Fibroblast of skin of right quadriceps (primary cell): Measurements from ENCODE around the gene MYO5A.
A peak's percentile ranks its signal among the peaks of the same experiment; 100 is the strongest.
"Not testable (repeated sequence)": the region's sequence is repeated elsewhere in the genome, so short reads cannot be mapped to it uniquely, and the experiment has no call there.

ENCODE experiments used
- DNase-seq: peaks from one replicate; pipeline ENCODE4 v3.0.0-alpha.2; 2013

The MYO5A gene

DNA sequence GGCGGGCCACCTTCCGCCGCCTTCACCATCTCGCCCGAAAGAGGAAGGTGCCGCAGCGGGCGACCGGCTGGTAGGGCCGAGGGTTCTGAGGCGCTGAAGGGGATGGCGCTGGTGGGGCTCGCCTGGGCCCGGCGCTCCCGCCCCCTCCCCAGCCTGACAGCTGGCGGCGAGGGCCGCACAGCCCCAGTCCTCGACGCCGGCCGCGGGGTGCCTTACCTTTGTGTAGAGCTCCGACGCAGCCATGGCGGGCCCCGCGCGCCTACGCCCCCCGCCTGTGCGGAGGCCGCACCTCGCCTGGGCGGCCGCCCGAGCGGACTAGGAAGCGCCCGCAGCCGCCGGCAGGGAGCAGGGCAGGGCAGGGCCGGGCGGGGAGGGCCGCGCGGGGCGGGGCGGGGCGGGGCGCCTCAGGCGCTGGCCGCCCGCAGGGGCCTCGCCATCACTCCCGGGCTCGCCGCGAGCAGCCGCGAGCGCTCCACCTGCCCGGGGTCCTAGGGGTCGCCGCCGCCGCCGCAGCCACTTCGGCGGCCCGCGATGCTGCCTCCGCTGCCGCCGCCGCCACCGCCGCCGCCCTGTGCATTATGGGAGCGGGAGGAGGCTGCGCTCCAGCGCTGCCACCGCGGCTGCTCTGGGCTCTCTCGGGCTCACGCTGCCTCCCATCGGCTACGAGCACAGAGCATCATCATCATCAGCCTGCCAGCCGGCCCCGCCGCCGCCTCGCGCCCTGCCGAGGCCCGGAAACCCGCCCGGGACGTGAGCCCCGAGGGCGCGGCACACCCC is at the start of gene MYO5A:
Gene MYO5A, minus strand, starts transcription at position 317 of the 777 bp plus-strand sequence. Its CDS starts 74 bp downstream, at position 243.
- DNase-seq: peak; percentile 73

- DNase-seq: no peak
Observed at GRCh38 chr15:52576692-52577091, 48.0 kb upstream of the MYO5A start.

- not testable (repeated sequence) for DNase-seq
Observed at GRCh38 chr15:52575573-52575972, 46.9 kb upstream of the MYO5A start.

DNA sequence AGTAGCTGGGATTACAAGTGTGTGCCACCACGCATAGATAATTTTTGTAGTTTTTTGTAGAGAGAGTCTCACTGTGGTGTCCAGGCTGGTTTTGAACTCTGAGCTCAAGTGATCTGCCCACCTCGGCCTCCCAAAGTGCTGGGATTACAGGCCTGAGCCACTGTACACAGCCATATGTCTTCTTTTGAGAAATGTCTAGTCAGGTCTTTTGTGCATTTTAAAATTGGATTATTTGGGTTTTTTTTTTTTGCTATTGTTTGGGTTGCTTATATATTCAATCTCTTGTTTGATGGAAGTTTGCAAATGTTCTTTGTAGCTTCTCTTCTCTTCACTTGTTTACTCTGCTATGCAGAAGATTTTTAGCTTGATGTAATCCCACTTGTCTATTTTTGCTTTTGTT is 46.4 kb upstream of the MYO5A start:
- DNase-seq: no peak

GRCh38 chr15:52574623-52575022 is 45.9 kb upstream of the MYO5A start:
- DNase-seq: not testable (repeated sequence)

- DNase-seq: peak; percentile 90
Observed at GRCh38 chr15:52568601-52569585, 40.2 kb upstream of the MYO5A start, which contains the start of gene ARPP19. ARPP19 (minus strand) TSS chr15:52569030; CDS start chr15:52568892, 138 bp downstream.

DNA sequence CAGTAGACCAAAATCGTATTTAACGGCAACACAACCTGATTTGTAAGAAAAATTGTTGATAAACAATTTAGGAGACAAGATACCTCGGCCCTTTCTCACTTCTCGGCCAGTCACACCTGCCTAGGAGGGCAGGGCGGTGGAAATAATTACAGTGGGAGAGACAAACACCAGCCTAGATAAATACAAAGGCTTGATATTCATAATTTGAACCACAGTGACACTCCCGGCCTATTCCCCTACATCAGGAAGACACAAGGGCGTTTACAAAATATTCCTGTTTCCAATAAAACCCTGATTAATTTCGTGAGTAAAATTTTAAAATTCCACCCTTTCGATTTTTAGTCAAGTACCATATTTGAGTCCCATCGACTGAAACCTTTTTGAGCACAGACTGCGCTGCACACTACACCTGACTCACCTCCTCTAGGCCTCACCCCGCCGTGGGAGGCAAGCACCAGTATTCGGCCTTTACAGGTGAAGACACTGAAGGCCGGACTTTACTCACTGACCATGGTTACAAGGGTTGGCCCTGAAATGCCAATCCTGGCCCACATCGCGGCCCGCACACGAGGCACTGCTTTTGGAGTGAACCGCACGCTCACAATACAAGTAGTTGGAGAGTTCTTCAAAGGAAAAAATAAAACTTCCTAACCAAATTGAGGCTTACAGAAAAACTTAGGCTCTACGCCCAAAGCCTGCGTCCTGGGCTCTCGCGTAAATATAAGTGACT is 39.4 kb upstream of the MYO5A start:
- no peak for DNase-seq

- DNase-seq: no peak
Observed at GRCh38 chr15:52566889-52567288, 38.2 kb upstream of the MYO5A start.

- peak; percentile 5 for DNase-seq
Observed at GRCh38 chr15:52565417-52566358, 37.0 kb upstream of the MYO5A start.

DNA sequence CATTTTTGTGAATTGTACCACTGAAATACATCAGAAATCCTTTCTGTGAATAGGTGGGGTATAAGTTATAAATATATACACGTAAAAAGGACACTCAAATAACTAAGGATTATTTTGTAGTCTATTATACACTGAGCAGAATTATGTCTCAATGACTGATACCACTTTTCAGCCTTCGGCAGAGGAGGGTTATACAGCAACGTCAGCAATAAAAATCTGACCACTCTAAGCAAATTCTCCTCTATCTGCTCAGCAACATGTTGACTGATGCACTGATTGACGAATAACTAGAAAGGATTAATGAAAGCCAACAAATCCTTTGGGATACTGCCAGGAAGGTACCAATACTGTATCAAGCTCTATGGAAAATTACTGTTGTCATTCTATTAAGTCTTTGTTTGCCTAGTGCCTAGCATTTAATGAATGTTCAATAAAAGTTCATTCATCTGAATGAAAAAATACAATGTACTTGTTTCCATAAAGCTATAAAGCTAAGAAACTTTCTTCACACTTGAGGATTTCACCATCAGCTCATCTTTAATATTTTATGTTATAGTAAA is 34.9 kb upstream of the MYO5A start:
- no peak for DNase-seq

GRCh38 chr15:52559575-52559974 is 30.9 kb upstream of the MYO5A start:
- peak; percentile 37 for DNase-seq

GRCh38 chr15:52559022-52559421 is 30.3 kb upstream of the MYO5A start:
- DNase-seq: no peak

DNA sequence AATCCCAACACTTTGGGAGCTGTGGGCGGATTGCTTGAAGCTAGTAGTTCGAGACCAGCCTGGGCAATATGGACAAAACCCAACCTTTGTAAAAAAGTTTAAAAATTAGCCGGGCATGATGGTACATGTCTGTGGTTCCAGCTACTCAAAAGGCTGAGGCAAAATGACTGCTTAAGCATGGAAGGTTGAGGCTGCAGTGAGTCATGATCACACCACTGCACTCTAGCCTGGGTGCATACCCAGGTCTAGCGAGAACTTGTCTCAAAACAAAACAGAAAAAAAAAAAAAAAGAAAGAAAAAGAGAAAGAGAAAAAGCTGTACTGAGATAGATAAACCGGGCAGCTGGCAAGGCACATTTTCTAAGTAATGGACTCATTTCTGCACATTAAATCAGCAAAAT is 29.5 kb upstream of the MYO5A start:
- DNase-seq: peak; percentile 37

DNA sequence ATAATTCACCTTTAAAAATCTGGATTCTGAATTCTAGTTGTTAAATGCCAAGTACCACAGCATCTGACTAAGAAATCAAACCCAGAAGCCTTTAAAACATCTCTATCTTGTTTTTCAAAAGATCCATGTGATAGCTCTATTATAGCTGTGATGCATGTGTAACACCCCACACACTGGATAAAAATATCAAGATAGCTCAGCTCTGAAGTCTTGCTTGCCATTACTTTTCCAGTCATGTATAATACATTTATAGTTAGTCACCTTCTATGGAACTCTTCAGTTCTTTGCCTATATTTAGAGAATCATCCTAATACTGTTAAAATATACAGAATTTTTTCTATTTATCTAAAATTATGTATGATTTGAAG is 28.6 kb upstream of the MYO5A start:
- no peak for DNase-seq

- no peak for DNase-seq
Observed at GRCh38 chr15:52556524-52557273, 28.0 kb upstream of the MYO5A start.

DNA sequence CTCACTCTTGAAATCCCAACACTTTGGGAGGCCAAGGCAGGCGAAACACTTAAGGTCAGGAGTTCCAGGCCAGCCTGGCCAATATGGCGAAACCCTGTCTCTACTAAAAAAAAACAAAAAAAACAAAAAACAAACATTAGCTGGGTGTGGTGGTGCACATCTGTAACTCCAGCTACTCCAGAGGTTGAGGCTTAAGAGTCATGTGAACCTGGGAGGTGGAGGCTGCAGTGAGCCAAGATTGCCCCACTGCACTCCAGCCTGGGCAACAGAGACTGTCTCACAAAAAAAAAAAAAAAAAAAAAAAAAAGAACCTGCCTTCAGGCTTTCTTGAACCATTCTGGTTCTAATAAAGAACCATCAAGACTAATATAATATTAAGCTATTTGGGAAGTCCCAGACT is 23.6 kb upstream of the MYO5A start:
- no peak for DNase-seq

DNA sequence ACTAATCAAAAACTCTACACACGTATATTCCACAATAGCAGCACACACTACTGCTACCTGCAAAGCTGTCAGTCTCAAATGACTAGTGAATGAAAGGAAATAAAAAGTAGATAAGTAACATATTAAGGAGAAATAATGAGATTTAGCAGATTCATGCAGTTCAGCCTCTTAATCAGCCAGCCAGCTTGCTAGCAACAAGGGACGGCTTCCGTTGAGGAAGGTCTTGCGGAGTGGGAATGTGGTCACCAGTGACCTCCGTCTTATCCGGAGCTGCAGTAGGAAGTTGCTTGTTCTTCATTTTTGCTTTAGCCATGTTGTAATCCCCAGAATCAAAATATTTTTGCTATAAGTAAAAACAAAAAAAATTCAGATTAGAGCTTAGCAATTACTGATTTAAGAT is 23.1 kb upstream of the MYO5A start:
- DNase-seq: no peak

- DNase-seq: not testable (repeated sequence)
Observed at GRCh38 chr15:52551186-52551585, 22.5 kb upstream of the MYO5A start.

DNA sequence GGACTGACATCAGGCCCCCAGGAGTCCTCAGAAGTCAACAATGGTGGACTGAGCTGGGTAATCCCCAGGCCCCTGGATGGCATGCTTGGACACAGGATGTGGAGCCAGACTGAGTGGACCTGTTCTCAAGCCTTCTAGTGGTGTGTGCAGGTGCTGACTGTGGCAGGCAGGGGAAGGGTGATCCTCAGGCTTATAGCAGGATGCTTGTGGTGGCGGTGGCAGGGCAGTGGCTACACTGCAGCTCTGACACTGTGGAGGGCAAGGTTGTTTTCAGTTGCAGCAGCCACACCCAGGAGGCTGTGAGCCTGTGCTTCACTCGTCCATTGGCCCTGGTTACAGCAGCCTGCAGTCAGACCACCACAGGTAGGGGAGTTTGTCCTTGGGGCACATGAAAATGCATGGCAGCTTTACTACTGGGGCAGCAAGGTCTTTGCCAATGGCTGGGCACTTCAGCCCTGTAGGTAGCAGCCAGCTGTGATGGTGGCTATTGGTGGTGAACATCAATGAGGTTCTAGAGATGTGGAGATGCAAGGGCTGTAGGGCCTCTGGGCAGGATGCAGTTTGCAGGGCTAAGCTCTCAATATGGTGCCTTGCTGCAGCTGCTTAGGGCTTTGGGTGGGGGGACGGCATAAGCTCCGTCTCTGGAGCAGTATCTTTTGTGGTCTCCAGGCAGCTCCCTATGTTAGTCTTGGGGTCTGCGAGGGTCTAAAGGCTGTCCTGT is 17.5 kb upstream of the MYO5A start:
- no peak for DNase-seq
